HT-29 (cell line): ENCODE data around the gene TFF1. TPM values are rescaled to one million over a fixed set of nuclear protein-coding genes. Genes with fewer than 3 reads are reported as not detected.
A peak's percentile ranks its signal among the peaks of the same experiment; 100 is the strongest.

Experiments
- DNase-seq: peaks from one replicate; pipeline ENCODE4 v3.0.0-alpha.2; 2015; ENCODE audit warnings: low spot score
- total RNA-seq: library from RNA; depleted of rRNA; stranded (reverse); fragments of >200 nt; shearing (Covaris generic); gene quantifications from 2 replicates; pipeline ENCODE4 v1.2.3, GENCODE V29; 2014

Gene TFF1
- total RNA-seq, 1 experiment from 2014 or later: 4.6 TPM

GRCh38 chr21:42382915-42383314 lies 16.6 kb upstream of the TFF1 start:
- DNase-seq: no peak

DNA sequence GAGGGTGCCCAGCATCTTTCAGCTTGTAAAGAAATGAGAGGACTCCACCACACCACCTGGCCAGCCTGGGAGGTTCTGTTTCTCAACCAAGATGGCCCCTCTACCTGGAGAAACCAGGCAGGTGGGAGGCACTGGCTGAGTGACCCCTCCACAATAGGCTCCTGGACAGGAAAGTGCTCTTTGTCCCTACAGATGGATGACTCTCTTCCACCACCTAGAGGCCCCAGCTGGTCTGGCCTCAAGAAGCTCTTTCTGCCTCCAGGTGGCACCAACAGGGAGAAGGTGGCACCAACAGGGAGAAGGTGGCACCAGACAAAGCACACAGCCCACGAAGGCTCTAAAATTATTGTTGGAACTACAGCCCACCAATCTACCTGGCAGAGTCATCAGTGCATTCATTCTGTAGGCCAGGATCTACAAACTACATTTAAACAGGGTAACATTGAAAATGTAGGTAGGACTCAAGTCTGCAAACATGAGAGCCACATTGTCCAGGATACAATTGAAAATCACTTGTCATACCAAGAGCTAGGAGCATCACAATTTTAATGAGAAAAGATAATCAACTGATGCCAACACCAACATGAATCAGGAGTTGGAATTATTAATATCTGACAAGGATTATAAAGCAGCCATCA lies 15.1 kb upstream of the TFF1 start:
- DNase-seq: peak; percentile 69

DNA sequence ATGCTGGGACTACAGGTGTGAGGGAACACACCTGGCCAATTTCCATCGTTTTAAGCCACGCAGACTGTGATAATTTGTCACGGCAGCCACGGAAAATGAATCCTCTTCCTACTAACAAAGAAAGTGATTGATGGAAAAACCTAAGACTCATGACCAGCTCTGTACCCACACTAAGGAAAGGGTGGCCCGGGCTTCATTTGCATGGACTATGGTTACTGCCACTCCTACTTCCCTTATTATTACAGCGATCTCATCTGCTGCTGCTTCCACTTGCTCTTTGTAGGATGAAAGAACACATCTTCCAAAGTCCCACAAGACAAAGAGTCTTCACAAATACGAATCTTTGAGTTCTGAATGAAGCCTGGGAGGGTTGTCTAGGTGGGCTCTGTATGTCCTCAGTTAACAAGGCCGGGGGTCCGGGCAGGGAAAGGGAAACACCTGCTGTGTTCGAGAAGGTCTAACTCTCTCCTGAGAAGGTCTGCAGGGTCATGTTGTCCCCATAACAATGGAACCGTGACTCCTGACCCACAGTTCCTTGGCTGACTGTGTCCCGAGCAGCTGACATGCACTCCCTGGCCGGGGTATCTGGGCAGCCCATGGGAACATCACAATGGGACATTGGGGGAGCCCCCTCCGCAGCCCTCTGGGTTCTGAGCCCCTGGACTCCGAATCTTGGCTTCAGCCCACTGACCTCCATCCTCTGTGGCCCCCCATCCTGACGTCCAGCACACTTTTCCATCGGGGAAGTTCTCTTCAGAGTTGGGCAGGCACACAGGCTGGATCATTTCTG lies 13.3 kb upstream of the TFF1 start:
- DNase-seq: no peak

DNA sequence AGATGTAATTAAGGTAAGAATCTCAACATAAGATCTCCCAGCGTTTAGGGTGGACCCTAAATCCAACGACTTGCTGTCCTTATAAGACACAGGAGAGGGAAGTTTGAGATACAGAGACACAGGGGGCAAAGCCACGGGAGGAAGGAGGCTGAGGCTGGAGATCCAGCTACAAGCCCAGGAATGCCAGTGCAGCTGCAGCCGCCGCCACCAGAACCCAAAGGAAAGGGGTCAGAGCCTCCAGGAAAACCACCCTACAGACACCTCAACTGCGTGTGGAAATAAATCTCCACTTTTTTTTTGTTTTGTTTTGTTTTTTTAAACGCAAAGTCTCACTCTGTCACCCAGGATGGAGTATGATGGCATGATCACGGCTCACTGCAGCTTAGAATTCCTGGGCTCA lies 12.1 kb upstream of the TFF1 start:
- DNase-seq: no peak

- no peak for DNase-seq
Observed at GRCh38 chr21:42377951-42378340, 11.6 kb upstream of the TFF1 start.

DNA sequence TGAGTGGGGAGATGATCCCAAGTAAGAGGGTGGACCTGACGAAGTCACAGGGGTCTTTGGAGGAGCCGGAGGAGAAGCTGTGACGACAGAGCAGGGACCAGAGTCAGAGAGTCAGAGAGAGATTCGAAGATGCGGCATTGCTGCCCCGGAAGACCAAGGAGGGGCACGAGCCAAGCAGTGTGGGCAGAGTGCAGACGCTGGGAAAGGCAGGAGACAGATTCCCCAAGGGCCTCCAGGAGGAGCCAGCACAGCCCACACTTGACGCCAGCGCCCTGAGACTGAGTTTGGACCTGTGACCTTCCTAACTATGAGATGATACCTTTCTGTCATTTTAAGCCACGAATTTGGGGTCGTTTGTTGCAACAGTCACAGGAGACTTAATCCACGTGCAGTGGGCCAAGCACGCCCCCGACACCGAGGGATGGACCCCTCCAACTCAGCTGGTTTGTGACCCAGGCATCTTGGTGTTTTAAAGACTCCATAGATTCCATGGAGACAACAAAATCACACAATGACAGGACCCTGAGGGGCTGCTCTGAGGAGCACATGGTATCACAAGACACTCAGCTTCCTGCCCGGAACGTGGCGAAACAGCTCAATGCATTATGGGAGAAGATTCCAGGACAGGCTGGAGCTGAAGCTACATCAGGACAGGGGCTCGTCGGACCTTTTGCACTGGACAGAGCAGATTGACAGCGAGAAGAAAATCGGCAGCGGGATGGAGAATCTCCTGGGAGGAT lies 11.0 kb upstream of the TFF1 start:
- DNase-seq: no peak

GRCh38 chr21:42376338-42376982 lies 10.1 kb upstream of the TFF1 start:
- DNase-seq: peak; percentile 11

- no peak for DNase-seq
Observed at GRCh38 chr21:42375966-42376337, 9.6 kb upstream of the TFF1 start.

GRCh38 chr21:42375506-42375905 lies 9.2 kb upstream of the TFF1 start:
- no peak for DNase-seq

GRCh38 chr21:42374864-42375499 lies 8.6 kb upstream of the TFF1 start:
- no peak for DNase-seq

- no peak for DNase-seq
Observed at GRCh38 chr21:42374457-42374856, 8.1 kb upstream of the TFF1 start.

GRCh38 chr21:42373908-42374455 lies 7.6 kb upstream of the TFF1 start:
- no peak for DNase-seq

GRCh38 chr21:42373196-42373907 lies 7.0 kb upstream of the TFF1 start:
- no peak for DNase-seq

- DNase-seq: no peak
Observed at GRCh38 chr21:42370894-42371654, 4.7 kb upstream of the TFF1 start.

DNA sequence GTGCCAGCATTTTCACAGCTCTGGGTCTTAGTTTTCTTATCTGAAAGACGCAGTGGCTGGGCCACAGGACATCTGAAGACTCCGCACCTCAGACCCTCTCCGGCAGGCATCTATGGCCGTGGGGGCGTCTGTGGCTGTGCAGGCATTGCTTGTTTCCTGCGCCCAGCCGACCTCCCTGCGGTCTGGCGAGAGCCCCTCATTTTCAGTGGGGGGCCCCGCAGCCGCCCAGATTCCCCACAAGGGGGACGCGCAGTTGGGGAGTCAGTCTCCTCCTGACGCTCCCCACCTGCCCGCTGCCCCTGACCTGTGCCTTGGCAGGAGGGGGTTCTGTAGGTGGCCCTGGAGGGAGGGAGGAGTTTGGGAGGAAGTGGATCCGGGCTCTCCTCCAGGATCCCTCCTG lies 3.5 kb upstream of the TFF1 start:
- no peak for DNase-seq

DNA sequence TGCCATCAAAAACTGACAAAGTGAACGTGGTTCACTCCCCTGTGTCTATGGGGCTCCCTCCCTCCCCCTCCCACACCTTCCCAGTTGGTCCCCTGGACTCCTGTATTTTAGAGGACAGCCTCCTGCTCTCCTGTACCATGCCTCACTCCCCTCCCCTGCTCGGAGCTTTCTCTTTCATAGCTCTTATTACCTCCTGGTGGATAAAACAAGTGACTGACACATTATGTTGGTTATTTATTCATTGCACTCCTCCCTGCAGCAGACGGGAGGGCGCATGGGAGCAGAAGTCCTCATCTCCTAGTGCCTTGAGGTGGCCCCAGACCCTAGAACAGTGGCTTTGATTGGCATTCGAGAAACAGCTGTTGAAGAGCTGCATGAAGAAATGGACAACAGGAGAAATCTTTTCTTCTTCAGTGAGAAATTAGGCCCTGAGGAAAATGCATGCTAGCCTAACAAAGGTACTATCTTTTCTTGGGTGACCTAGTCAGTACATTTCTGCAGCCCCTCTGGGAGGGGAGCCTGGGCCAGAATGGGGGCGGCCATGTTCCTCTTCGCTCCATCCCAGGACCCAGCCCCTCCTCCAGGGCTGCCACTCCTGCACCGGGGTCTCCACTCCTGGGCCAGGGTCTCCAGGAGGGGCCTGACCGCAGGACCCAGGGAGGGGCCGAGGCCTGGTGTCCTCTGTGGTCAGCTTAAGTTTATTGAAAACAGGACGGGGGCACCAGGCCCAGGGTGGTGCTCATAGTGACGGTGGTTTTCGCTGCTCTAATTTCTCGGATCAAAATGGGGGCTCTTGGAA lies 1.2 kb upstream of the TFF1 start:
- no peak for DNase-seq

- no peak for DNase-seq
Observed at GRCh38 chr21:42365770-42366169, 565 bp downstream of the TFF1 start.

- no peak for DNase-seq
Observed at GRCh38 chr21:42364304-42364865, 1.9 kb downstream of the TFF1 start.

GRCh38 chr21:42363312-42363711 lies 3.0 kb downstream of the TFF1 start:
- peak; percentile 23 for DNase-seq
